ENCODE results near the gene SHANK3.

SHANK3 gene

GRCh38 chr22:50720301-50721256 lies 48.0 kb downstream of the SHANK3 start:
- no peak overlapping the region for H3K4me3 ChIP-seq (ENCODE audit: low read depth, low read length)
- DNase-seq (ENCODE audit: low read depth): no peak
- TF ChIP-seq POLR2A (IDR thresholded peaks at IDR 0.05; ENCODE audit: extremely low read depth, insufficient read length) (no peak), MYC (IDR thresholded peaks at IDR 0.05; ENCODE audit: low read depth, low read length) (no peak), CTCF (IDR thresholded peaks at IDR 0.05; ENCODE audit: low read depth, low read length) (no peak), MAX (IDR thresholded peaks at IDR 0.05; ENCODE audit: low read depth, low read length) (no peak)

GRCh38 chr22:50721257-50721844 lies 48.7 kb downstream of the SHANK3 start:
- no peak for TF ChIP-seq MAX (IDR thresholded peaks at IDR 0.05; ENCODE audit: low read depth, low read length)
- no peak for TF ChIP-seq CTCF (IDR thresholded peaks at IDR 0.05; ENCODE audit: low read depth, low read length)
- no peak for TF ChIP-seq MYC (IDR thresholded peaks at IDR 0.05; ENCODE audit: low read depth, low read length)
- TF ChIP-seq POLR2A (IDR thresholded peaks at IDR 0.05; ENCODE audit: extremely low read depth, insufficient read length): no peak
- H3K4me3 ChIP-seq (ENCODE audit: low read depth, low read length): no peak overlapping the region
- no peak for DNase-seq (ENCODE audit: low read depth)

DNA sequence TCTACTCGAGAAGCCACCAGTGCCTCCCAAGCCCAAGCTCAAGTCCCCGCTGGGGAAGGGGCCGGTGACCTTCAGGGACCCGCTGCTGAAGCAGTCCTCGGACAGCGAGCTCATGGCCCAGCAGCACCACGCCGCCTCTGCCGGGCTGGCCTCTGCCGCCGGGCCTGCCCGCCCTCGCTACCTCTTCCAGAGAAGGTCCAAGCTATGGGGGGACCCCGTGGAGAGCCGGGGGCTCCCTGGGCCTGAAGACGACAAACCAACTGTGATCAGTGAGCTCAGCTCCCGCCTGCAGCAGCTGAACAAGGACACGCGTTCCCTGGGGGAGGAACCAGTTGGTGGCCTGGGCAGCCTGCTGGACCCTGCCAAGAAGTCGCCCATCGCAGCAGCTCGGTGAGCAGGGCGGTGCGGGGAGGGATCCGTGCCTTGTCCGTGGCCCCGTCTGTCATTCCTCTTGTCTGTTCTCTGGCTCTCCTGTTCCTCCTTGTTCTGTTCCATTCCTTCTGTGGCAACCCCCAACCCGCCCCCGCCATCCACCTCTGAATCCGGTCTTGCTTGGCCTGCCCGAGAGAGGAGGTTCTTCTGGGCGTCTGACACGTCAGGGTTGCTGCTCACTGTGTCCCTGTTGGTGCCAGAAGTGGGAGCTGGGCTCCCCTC lies 49.6 kb downstream of the SHANK3 start:
- no peak overlapping the region for H3K4me3 ChIP-seq (ENCODE audit: low read depth, low read length)
- no peak for TF ChIP-seq MYC (IDR thresholded peaks at IDR 0.05; ENCODE audit: low read depth, low read length)
- TF ChIP-seq POLR2A (IDR thresholded peaks at IDR 0.05; ENCODE audit: extremely low read depth, insufficient read length): no peak
- TF ChIP-seq CTCF (IDR thresholded peaks at IDR 0.05; ENCODE audit: low read depth, low read length): no peak
- DNase-seq (ENCODE audit: low read depth): no peak

Data from NB4 (cell line).